Fibroblast of skin of left biceps (primary cell): ENCODE measurements around the gene CACNA1H.
"Not testable (repeated sequence)": the region's sequence is repeated elsewhere in the genome, so short reads cannot be mapped to it uniquely, and the experiment has no call there.

Experiments
- DNase-seq, 2 experiments: peaks; one replicate each; pipeline ENCODE4 v3.0.0-alpha.2; 2013; ENCODE audit warnings: low read depth in 2 of 2

The CACNA1H gene

GRCh38 chr16:1193825-1194581, 41.1 kb downstream of the CACNA1H start:
- no peak for DNase-seq

GRCh38 chr16:1194665-1195392, 41.9 kb downstream of the CACNA1H start:
- no peak for DNase-seq

DNA sequence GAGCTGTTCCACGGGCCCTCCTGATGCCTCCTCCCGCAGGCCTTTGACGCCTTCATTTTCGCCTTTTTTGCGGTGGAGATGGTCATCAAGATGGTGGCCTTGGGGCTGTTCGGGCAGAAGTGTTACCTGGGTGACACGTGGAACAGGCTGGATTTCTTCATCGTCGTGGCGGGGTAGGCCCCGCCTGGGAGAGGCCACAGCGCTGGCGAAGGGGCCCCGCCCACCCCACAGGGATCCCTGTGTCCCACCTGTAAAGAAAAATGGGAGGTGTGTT, 42.4 kb downstream of the CACNA1H start:
- DNase-seq = no peak

GRCh38 chr16:1196494-1196893, 43.6 kb downstream of the CACNA1H start:
- DNase-seq = no peak

DNA sequence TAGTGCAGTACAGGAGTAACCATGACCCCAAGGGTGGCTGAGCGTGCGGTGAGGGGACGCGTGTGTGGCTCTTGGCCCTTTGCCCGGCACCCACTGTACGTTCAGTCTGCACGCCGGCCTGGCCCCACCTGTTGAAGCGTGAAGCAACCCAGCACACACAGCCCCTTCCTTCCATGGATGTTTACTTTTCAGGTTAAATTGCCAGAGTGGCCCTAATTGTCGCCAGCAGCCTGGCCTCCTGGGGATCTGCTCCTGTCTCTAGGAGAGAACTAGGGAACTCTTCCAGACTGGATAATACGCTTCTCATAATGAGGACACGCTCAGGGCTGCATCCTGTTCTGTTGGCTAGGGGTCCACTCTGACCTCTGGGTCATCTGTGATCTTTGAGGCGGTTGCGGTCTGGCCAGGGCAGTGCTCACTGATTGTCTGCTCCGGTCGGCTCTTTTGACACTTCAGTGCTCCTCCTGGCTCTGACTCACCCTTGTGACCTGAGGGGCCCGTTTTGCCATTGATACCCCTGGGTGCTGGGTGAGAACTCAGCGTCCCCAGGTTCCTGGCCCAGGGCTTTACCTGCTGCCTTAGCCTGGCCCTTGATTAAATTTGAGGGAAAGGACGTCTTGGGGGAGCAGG, 44.4 kb downstream of the CACNA1H start:
- no peak for DNase-seq

GRCh38 chr16:1198194-1198593, 45.3 kb downstream of the CACNA1H start:
- no peak for DNase-seq

DNA sequence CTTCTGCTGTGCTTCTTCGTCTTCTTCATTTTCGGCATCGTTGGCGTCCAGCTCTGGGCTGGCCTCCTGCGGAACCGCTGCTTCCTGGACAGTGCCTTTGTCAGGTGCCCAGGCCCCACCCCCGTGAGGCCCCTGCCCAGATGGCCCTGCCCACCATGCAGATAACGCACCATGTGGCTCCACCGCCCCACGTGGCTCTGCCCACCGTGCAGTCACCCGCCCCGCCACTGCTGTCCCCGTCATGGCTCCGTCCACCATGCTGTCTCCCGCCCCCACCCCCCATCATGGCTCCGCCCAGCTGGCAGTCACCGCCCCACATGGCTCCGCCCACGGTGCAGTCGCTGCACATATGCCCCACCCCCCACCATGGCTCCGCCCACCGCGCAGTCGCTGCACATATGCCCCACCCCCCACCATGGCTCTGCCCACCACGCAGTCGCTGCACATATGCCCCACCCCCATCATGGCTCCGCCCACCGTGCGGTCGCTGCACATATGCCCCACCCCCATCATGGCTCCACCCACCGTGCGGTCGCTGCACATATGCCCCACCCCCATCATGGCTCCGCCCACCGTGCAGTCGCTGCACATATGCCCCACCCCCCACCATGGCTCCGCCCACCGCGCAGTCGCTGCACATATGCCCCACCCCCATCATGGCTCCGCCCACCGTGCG, 45.9 kb downstream of the CACNA1H start:
- not testable (repeated sequence) for DNase-seq

DNA sequence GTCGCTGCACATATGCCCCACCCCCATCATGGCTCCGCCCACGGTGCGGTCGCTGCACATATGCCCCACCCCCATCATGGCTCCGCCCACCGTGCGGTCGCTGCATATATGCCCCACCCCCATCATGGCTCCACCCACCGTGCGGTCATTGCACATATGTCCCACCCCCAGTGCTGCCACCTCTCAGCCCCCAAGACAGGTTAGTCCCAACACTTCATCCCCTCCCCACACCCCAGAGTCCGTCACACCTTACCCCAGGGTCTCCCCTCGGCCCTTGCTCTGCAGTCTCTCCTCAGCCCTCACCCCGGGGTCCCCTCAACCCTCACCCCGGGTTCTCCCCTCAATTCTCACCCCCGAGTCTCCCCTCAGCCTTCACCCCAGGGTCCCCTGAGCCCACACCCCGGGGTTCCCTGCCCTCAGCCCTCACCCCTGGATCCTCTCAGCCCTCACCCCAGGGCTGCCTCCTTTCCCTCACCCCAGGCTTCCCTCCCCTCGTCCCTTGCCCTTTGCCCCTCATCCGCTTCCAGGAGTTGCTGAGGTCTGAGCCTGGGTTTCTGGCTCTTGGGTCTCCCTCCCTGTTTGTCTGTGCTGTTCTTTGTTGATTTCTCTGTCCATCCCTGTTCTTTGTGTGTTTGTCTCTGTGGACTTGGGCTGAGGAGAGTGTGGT, 46.6 kb downstream of the CACNA1H start:
- DNase-seq = no peak

DNA sequence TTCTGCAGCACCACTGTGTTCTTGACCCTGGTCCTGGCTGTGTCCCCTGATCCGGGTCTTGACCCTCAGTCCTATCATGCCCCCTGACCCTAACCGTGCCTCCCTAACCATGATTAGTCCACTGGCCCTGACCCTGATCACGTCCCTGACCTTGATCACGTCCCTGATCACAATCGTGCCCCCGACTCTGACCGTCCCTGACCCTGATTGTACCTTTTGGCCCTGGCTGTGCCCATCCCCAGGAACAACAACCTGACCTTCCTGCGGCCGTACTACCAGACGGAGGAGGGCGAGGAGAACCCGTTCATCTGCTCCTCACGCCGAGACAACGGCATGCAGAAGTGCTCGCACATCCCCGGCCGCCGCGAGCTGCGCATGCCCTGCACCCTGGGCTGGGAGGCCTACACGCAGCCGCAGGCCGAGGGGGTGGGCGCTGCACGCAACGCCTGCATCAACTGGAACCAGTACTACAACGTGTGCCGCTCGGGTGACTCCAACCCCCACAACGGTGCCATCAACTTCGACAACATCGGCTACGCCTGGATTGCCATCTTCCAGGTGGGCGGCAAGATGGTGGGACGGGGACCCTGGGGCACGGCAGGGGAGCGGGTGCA, 47.2 kb downstream of the CACNA1H start:
- DNase-seq = no peak

DNA sequence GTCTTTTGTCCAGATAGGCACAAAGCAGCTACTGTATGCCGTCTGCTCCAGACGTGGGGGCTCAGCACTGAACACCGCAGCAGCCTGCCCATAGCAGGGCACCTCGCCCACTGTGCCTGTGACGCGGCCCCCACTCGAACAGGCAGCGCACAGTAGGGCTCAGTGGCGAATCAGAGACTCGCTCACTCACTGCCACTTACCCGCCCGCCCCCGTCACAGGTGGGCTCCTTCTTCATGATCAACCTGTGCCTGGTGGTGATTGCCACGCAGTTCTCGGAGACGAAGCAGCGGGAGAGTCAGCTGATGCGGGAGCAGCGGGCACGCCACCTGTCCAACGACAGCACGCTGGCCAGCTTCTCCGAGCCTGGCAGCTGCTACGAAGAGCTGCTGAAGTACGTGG, 48.5 kb downstream of the CACNA1H start:
- DNase-seq = no peak

DNA sequence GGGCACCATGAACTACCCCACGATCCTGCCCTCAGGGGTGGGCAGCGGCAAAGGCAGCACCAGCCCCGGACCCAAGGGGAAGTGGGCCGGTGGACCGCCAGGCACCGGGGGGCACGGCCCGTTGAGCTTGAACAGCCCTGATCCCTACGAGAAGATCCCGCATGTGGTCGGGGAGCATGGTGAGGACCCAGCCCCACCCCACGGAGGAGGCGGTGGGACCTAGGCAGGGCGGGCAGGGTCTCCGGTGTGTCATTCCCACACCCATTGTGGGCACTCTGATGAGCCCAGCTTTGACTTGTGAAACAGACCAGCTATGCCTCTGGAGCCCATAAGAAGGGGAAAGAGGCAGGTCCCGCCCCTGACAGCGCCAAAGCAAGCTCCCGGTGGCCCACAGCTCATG, 49.4 kb downstream of the CACNA1H start:
- DNase-seq = no peak

DNA sequence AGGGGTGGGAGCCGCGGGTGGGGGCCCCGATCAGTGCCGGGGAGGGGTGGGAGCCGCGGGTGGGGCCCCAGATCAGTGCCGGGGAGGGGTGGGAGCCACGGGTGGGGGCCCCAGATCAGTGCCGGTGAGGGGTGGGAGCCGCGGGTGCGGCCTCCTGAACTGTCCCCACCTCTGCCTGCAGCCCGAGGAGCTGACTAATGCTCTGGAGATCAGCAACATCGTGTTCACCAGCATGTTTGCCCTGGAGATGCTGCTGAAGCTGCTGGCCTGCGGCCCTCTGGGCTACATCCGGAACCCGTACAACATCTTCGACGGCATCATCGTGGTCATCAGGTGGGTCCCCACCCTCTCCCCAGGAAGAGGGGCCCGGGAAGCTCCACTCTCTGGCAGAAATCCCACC, 52.0 kb downstream of the CACNA1H start:
- no peak for DNase-seq

GRCh38 chr16:1206326-1206725, 53.4 kb downstream of the CACNA1H start:
- DNase-seq = no peak

DNA sequence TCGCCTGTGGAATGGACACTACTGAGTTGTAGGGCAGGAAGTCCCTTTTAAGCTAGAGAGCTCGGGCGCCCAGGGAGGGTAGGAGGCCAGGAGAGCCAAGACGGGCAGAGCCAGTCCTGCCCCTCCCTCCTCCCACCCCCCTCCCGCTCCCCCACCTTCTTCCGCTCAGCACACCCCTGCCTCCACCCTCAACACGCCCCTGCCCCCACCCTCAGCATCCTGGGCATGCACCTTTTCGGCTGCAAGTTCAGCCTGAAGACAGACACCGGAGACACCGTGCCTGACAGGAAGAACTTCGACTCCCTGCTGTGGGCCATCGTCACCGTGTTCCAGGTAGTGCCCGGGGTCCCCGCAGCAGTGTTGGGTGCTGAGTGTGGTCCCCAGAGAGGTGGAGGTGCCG, 53.9 kb downstream of the CACNA1H start:
- DNase-seq = no peak

- DNase-seq = no peak
Observed at GRCh38 chr16:1208239-1208830, 55.4 kb downstream of the CACNA1H start.

DNA sequence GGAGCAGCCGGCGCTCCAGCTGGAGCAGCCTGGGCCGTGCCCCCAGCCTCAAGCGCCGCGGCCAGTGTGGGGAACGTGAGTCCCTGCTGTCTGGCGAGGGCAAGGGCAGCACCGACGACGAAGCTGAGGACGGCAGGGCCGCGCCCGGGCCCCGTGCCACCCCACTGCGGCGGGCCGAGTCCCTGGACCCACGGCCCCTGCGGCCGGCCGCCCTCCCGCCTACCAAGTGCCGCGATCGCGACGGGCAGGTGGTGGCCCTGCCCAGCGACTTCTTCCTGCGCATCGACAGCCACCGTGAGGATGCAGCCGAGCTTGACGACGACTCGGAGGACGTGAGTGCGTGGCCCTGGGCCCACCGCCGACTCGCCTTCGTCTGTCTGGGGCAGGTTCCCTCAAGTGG, 56.2 kb downstream of the CACNA1H start:
- DNase-seq = no peak

- DNase-seq = no peak
Observed at GRCh38 chr16:1210461-1210860, 57.6 kb downstream of the CACNA1H start.

DNA sequence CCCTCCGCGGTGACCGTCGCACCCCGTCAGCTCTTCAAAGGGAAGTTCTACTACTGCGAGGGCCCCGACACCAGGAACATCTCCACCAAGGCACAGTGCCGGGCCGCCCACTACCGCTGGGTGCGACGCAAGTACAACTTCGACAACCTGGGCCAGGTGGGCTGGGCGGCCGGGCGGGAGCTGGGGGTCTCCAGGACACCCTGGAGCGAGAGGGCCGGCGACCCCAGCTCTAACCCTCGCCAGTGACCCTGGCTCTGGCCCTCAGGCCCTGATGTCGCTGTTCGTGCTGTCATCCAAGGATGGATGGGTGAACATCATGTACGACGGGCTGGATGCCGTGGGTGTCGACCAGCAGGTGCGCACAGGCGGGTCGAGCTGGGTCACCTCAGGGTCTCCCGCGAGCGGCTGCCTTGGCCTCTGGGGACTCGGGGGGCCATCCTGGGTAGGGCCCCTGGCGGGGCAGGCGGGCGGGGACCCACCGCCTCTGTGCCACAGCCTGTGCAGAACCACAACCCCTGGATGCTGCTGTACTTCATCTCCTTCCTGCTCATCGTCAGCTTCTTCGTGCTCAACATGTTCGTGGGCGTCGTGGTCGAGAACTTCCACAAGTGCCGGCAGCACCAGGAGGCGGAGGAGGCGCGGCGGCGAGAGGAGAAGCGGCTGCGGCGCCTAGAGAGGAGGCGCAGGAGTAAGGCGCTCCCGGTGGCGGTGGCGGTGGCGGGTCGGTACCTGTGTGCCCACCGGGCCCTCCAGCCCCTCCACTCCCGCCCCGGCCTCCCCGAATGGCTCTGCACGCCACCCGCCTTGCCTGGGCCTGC, 58.8 kb downstream of the CACNA1H start:
- no peak for DNase-seq

- DNase-seq = no peak
Observed at GRCh38 chr16:1212616-1213194, 59.8 kb downstream of the CACNA1H start.

DNA sequence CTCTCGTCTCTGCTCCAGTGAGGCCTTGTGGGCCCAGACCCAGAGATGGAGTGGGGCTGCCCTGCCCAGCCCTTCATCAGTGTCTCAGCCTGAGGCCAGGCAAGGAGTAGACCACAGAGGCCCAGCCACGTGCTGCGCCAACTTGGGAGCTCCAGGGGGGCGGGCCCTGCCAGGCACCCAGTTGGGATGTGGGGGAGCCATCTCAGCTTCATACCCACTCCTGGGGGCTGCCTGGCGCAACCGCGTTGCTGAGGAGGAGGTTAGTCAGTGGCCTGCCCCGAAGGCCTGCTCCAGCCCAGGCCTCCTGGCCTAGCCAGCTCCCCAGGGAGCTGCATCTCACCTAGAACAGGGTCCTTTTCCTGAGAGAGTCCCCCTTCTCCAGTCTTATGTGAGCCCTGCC, 60.3 kb downstream of the CACNA1H start:
- no peak for DNase-seq
